IMR-90 (cell line): ENCODE data around the gene CD44. TPM values are rescaled to one million over a fixed set of nuclear protein-coding genes. Genes with fewer than 3 reads are reported as not detected.

Experiments used
- ATAC-seq: fragments of 200-7000 bp; cut with Tn5 transposase; 2 replicates; pipeline ENCODE4 v1.9.1; 2020; ENCODE audit warnings: low read depth, mild to moderate bottlenecking, moderate library complexity
- BruUV-seq: library from RNA; stranded (reverse); fragments of 400-500 nt; replicated peaks from 2 replicates; lab custom pipeline; 2021; lab: Mats Ljungman, UMichigan
- CTCF ChIA-PET: fragments of 300-600 bp; formaldehyde crosslinking; extraction: SDS; loops from one replicate; lab custom pipeline; 2021; ENCODE audit warnings: antibody characterized with exemption; lab: Yijun Ruan, JAX
- POLR2A ChIA-PET: fragments of 300-600 bp; sonication (Branson Sonifier 250); formaldehyde crosslinking; loops from one replicate; lab custom pipeline; 2022; ENCODE audit warnings: antibody characterized with exemption; ENCODE audit not compliant: unreplicated experiment; lab: Charles Lee
- DNase-seq: peaks from one replicate; pipeline ENCODE4 v3.0.0; 2013
- H2AFZ ChIP-seq: replicated peaks from 2 replicates; pipeline ENCODE3; 2013; ENCODE audit warnings: low read length, mild to moderate bottlenecking; ENCODE audit not compliant: poor library complexity
- H2AK5ac ChIP-seq: 2 replicates; pipeline ENCODE4 v1.6.1; 2013; ENCODE audit warnings: low read depth, low read length, inconsistent platforms
- H2AK9ac ChIP-seq: replicated peaks from 2 replicates; pipeline ENCODE3; 2013; ENCODE audit warnings: mild to moderate bottlenecking, low read depth, low read length, moderate library complexity; ENCODE audit not compliant: poor library complexity
- H2BK120ac ChIP-seq: 2 replicates; pipeline ENCODE4 v1.6.1; 2013; ENCODE audit warnings: low read depth, low read length, inconsistent platforms
- H2BK15ac ChIP-seq: 3 replicates; pipeline ENCODE4 v1.6.1; 2013; ENCODE audit warnings: low read depth, low read length, inconsistent platforms
- H2BK20ac ChIP-seq: 2 replicates; pipeline ENCODE4 v1.6.1; 2013; ENCODE audit warnings: low read depth, mild to moderate bottlenecking, inconsistent platforms, low read length, moderate library complexity
- H2BK5ac ChIP-seq: 2 replicates; pipeline ENCODE4 v1.6.1; 2013; ENCODE audit warnings: mild to moderate bottlenecking, low read depth, low read length, inconsistent platforms; ENCODE audit not compliant: poor library complexity, severe bottlenecking
- H3K14ac ChIP-seq: replicated peaks from 2 replicates; pipeline ENCODE4 v1.6.1; 2013; ENCODE audit warnings: low read depth, low read length, inconsistent platforms
- H3K18ac ChIP-seq: 2 replicates; pipeline ENCODE4 v1.6.1; 2013; ENCODE audit warnings: low read depth, low read length, control low read depth
- H3K23ac ChIP-seq: 2 replicates; pipeline ENCODE4 v1.6.1; 2013; ENCODE audit warnings: low read depth, low read length, inconsistent platforms
- H3K27ac ChIP-seq: 2 replicates; pipeline ENCODE4 v1.5.1; 2013; ENCODE audit warnings: mild to moderate bottlenecking, control low read depth, low read length; ENCODE audit not compliant: insufficient read depth
- H3K27me3 ChIP-seq: 2 replicates; pipeline ENCODE4 v1.6.1; 2013; ENCODE audit warnings: low read length; ENCODE audit not compliant: control insufficient read depth, insufficient read depth
- H3K36me3 ChIP-seq: 2 replicates; pipeline ENCODE4 v1.6.1; 2013; ENCODE audit warnings: low read length, mixed read lengths; ENCODE audit not compliant: control insufficient read depth, insufficient read depth
- H3K4ac ChIP-seq: 2 replicates; pipeline ENCODE4 v1.6.1; 2013; ENCODE audit warnings: low read depth, low read length, inconsistent platforms
- H3K4me1 ChIP-seq: 2 replicates; pipeline ENCODE4 v1.6.1; 2013; ENCODE audit warnings: low read length, mixed read lengths; ENCODE audit not compliant: control insufficient read depth, insufficient read depth
- H3K4me2 ChIP-seq: 2 replicates; pipeline ENCODE4 v1.6.1; 2013; ENCODE audit warnings: low read depth, mild to moderate bottlenecking, control low read depth, low read length, moderate library complexity
- H3K4me3 ChIP-seq: 2 replicates; pipeline ENCODE4 v1.5.1; 2013; ENCODE audit warnings: low read depth, mild to moderate bottlenecking, control low read depth, low read length, moderate library complexity; ENCODE audit not compliant: insufficient read depth
- H3K56ac ChIP-seq: 2 replicates; pipeline ENCODE4 v1.6.1; 2013; ENCODE audit warnings: low read length, inconsistent platforms; ENCODE audit not compliant: insufficient read depth; ENCODE audit errors: extremely low read depth
- H3K79me1 ChIP-seq, 2 experiments: 2 replicates each; pipeline ENCODE4 v1.6.1; 2013; ENCODE audit warnings: low read length in 2 of 2, inconsistent platforms in 1 of 2, low read depth in 1 of 2
- H3K9ac ChIP-seq: 2 replicates; pipeline ENCODE4 v1.6.1; 2013; ENCODE audit warnings: low read depth, low read length, control low read depth
- H3K9me1 ChIP-seq: 2 replicates; pipeline ENCODE4 v1.6.1; 2013; ENCODE audit warnings: low read length, inconsistent platforms; ENCODE audit not compliant: insufficient read depth
- H3K9me3 ChIP-seq: 2 replicates; pipeline ENCODE4 v1.6.1; 2013; ENCODE audit warnings: low read length; ENCODE audit not compliant: control insufficient read depth, insufficient read depth
- H4K20me1 ChIP-seq: 2 replicates; pipeline ENCODE4 v1.6.1; 2013; ENCODE audit warnings: low read length, inconsistent platforms; ENCODE audit not compliant: insufficient read depth
- H4K5ac ChIP-seq: 2 replicates; pipeline ENCODE4 v1.6.1; 2013; ENCODE audit warnings: mild to moderate bottlenecking, low read depth, low read length, control low read depth
- H4K8ac ChIP-seq, 2 experiments: 2 replicates each; pipeline ENCODE4 v1.6.1; 2013; ENCODE audit warnings: low read depth in 2 of 2, low read length in 2 of 2, control low read depth in 1 of 2, inconsistent platforms in 1 of 2
- H4K91ac ChIP-seq: 2 replicates; pipeline ENCODE4 v1.6.1; 2013; ENCODE audit warnings: low read depth, low read length, inconsistent platforms; ENCODE audit not compliant: insufficient read depth
- MXI1 ChIP-seq: IDR thresholded peaks from 2 replicates; pipeline ENCODE4 v1.6.1; 2012; ENCODE audit warnings: low read depth, mild to moderate bottlenecking, low read length, moderate library complexity, borderline replicate concordance
- NFE2L2 ChIP-seq: fragments of 150-350 bp; IDR thresholded peaks from 2 replicates; pipeline ENCODE4 v1.6.1; 2016; ENCODE audit warnings: low read depth, mild to moderate bottlenecking, low read length
- POLR2A ChIP-seq: IDR thresholded peaks from 2 replicates; pipeline ENCODE4 v1.6.1; 2012; ENCODE audit warnings: mild to moderate bottlenecking, low read depth, low read length
- SMC3 ChIP-seq: fragments of 150-350 bp; IDR thresholded peaks from 2 replicates; pipeline ENCODE4 v1.6.1; 2016; ENCODE audit warnings: low read depth, mild to moderate bottlenecking, antibody characterized with exemption, low read length, moderate library complexity
- WGBS, 2 experiments: methylation state at CpG; one replicate each; pipeline versions ENCODE4 v1.1.5 to v1.1.7; 2013; ENCODE audit warnings: missing lambda C conversion rate in 2 of 2; ENCODE audit not compliant: insufficient read length in 1 of 2; ENCODE audit errors: extremely low coverage in 2 of 2; 5-methylcytosine and 5-hydroxymethylcytosine counted together
- dilution Hi-C: fragments of 300-500 bp; cut with HindIII; formaldehyde crosslinking; loops from one replicate; pipeline ENCODE4 v1.14.3; 2018; ENCODE audit warnings: low sequenced_read_pairs; ENCODE audit not compliant: unreplicated experiment
- in situ Hi-C: fragments of 300-500 bp; cut with MboI; formaldehyde crosslinking; loops from 3 replicates; pipeline ENCODE4 v1.14.3; 2019; ENCODE audit warnings: low sequenced_read_pairs, inconsistent platforms, mixed read lengths
- intact Hi-C: fragments of 100-400 bp; cut with micrococcal nuclease; formaldehyde crosslinking; loops from 2 replicates; pipeline ENCODE4 v1.10.0; 2022
- polyA plus RNA-seq, 3 experiments: library from polyadenylated mRNA; depleted of rRNA; stranded (reverse); fragments of >200 nt; gene quantifications; 2 replicates each; pipeline ENCODE4 v1.2.3, GENCODE V29; 2012; ENCODE audit warnings: low replicate concordance in 1 of 3
- total RNA-seq: library from RNA; depleted of rRNA; stranded (reverse); fragments of >200 nt; gene quantifications from 2 replicates; pipeline ENCODE4 v1.2.3, GENCODE V29; 2012
- TF ChIP-seq, protein P1 (sequence below): conservative IDR thresholded peaks from 2 replicates; pipeline ENCODE4 v1.5.1; 2012; ENCODE audit warnings: mild to moderate bottlenecking, low read depth, low read length, improper control_type of control experiment
- TF ChIP-seq, protein P2 (sequence below): fragments of 150-350 bp; IDR thresholded peaks from 2 replicates; pipeline ENCODE4 v1.6.1; 2017; ENCODE audit warnings: mild to moderate bottlenecking, antibody characterized with exemption, low read length, low read depth

The CD44 gene
- total and polyA plus RNA-seq, 2 of the 4 experiments (the other 2 are of a cell fraction), result 357 to 947 TPM

DNA sequence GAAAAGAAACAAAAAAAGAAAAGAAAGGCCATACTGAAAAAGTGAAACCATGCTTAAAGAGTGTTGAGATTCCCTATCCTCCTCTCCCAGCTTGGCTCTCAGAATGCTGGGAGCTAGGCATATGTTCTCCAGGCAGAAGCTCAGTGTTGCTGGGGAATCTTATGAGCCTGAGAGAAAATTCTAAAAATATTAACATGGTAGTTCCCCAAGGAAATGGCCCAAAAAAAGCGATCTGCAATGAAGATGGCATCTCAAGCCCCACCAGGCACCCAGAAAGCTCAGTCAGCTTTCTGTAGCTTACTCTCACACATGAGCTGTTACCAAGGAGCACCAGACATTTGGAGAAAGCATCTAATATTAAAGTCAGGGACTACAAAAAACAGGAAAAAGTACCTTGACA, 94.5 kb downstream of the CD44 start:
- intact Hi-C loops, result loop anchor here (2.0 to 10.0 kb wide), 3 partner anchors 74 to 251 kb away; no protein-coding TSS in a partner anchor
- H4K91ac ChIP-seq, result peak overlapping the region; percentile 60
- ChIA-PET POLR2A (no interaction called here), CTCF (interaction anchor here (1.1 to 1.5 kb wide), 2 partner anchors 72 to 307 kb away, joined by 3 to 6 read pairs; no protein-coding TSS in a partner anchor)
- H3K27me3 ChIP-seq, result no peaks in the 10 kb centered on the region
- no peak overlapping the region for H2AFZ ChIP-seq
- BruUV-seq, result no TSS peak
- H3K36me3 ChIP-seq, result peaks cover 25% of the 10 kb centered on the region
- no peak overlapping the region for H2AK5ac ChIP-seq
- peaks cover 3% of the 10 kb centered on the region; the same call in 1 of the 2 replicates for H3K9me3 ChIP-seq
- no peak for DNase-seq
- H3K4me2 ChIP-seq, result no peak overlapping the region
- H3K56ac ChIP-seq, result peak overlapping the region; percentile 2; the same call in 1 of the 2 replicates
- H3K4ac ChIP-seq, result peak overlapping the region; percentile 71
- peaks cover 6 to 17% of the 10 kb centered on the region in 2 experiments; a peak in 3 of 4 replicates for H3K79me1 ChIP-seq
- H2BK15ac ChIP-seq, result peak overlapping the region; percentile 5; the same call in 1 of the 3 replicates
- H2BK120ac ChIP-seq, result peak overlapping the region; percentile 52; the same call in 1 of the 2 replicates
- peak overlapping the region; percentile 22 to 26; a peak in 2 of 4 replicates for H4K8ac ChIP-seq
- H3K4me3 ChIP-seq, result no peak overlapping the region
- in situ Hi-C loops, result loop anchor here (10.0 kb wide), 1 partner anchor 151 kb away; no protein-coding TSS in a partner anchor
- no peak overlapping the region for H2AK9ac ChIP-seq
- H3K9me1 ChIP-seq, result no peaks in the 10 kb centered on the region; the same call in 1 of the 2 replicates
- no peak overlapping the region for H3K9ac ChIP-seq
- ATAC-seq, result peak; percentile 16
- H3K27ac ChIP-seq, result peak overlapping the region; percentile 86
- peak overlapping the region; percentile 85 for H2BK5ac ChIP-seq
- TF ChIP-seq NFE2L2, result no peak
- no peak for TF ChIP-seq POLR2A
- TF ChIP-seq SMC3, result no peak
- TF ChIP-seq, protein P1, sequence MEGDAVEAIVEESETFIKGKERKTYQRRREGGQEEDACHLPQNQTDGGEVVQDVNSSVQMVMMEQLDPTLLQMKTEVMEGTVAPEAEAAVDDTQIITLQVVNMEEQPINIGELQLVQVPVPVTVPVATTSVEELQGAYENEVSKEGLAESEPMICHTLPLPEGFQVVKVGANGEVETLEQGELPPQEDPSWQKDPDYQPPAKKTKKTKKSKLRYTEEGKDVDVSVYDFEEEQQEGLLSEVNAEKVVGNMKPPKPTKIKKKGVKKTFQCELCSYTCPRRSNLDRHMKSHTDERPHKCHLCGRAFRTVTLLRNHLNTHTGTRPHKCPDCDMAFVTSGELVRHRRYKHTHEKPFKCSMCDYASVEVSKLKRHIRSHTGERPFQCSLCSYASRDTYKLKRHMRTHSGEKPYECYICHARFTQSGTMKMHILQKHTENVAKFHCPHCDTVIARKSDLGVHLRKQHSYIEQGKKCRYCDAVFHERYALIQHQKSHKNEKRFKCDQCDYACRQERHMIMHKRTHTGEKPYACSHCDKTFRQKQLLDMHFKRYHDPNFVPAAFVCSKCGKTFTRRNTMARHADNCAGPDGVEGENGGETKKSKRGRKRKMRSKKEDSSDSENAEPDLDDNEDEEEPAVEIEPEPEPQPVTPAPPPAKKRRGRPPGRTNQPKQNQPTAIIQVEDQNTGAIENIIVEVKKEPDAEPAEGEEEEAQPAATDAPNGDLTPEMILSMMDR, result no peak
- TF ChIP-seq MXI1, result no peak
- TF ChIP-seq, protein P2, sequence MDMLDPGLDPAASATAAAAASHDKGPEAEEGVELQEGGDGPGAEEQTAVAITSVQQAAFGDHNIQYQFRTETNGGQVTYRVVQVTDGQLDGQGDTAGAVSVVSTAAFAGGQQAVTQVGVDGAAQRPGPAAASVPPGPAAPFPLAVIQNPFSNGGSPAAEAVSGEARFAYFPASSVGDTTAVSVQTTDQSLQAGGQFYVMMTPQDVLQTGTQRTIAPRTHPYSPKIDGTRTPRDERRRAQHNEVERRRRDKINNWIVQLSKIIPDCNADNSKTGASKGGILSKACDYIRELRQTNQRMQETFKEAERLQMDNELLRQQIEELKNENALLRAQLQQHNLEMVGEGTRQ, result no peak
- H3K18ac ChIP-seq, result peak overlapping the region; percentile 83
- H3K4me1 ChIP-seq, result peaks cover 15% of the 10 kb centered on the region
- peak overlapping the region; percentile 7; the same call in 1 of the 2 replicates for H2BK20ac ChIP-seq
- H3K14ac ChIP-seq, result peak overlapping the region; percentile 36; the same call in 1 of the 2 replicates
- no peak overlapping the region for H3K23ac ChIP-seq
- H4K5ac ChIP-seq, result peak overlapping the region; percentile 41
- H4K20me1 ChIP-seq, result no peaks in the 10 kb centered on the region
- no CpG with 5 or more reads among the region's 1 CpG for WGBS, 2 experiments
- dilution Hi-C loops, result no loop called here
